Aorta (tissue), 5 donors: ENCODE data around the gene TMEM242. TPM values are rescaled to one million over a fixed set of nuclear protein-coding genes. Genes with fewer than 3 reads are reported as not detected.

Source experiments
- ATAC-seq: fragments of 200-7000 bp; cut with Tn5 transposase; one replicate; pipeline ENCODE4 v1.9.1; 2022; ENCODE audit warnings: moderate library complexity; ENCODE audit not compliant: low FRiP score
- DNase-seq, 2 donors: peaks; one replicate each; pipeline ENCODE4 v3.0.0-alpha.2; 2020
- H3K27ac ChIP-seq, 2 donors: one replicate each; pipeline ENCODE4 v1.5.1; 2013; ENCODE audit warnings: low read length in 2 of 2, mild to moderate bottlenecking in 2 of 2, moderate library complexity in 2 of 2, control low read depth in 1 of 2, inconsistent platforms in 1 of 2, low read depth in 1 of 2
- H3K27me3 ChIP-seq, 2 donors: one replicate each; pipeline ENCODE4 v1.6.1; 2013; ENCODE audit warnings: control low read depth in 1 of 2, low read length in 1 of 2, mild to moderate bottlenecking in 1 of 2, moderate library complexity in 1 of 2; ENCODE audit not compliant: insufficient read depth in 2 of 2, control insufficient read depth in 1 of 2
- H3K36me3 ChIP-seq, 2 donors: one replicate each; pipeline ENCODE4 v1.6.1; 2013; ENCODE audit warnings: control low read depth in 1 of 2, low read length in 1 of 2, mild to moderate bottlenecking in 1 of 2; ENCODE audit not compliant: insufficient read depth in 2 of 2, control insufficient read depth in 1 of 2
- H3K4me1 ChIP-seq, 2 donors: one replicate each; pipeline ENCODE4 v1.6.1; 2013; ENCODE audit warnings: low read length in 2 of 2, control low read depth in 1 of 2, mild to moderate bottlenecking in 1 of 2, moderate library complexity in 1 of 2; ENCODE audit not compliant: insufficient read depth in 2 of 2, control insufficient read depth in 1 of 2
- H3K4me3 ChIP-seq, 2 donors: one replicate each; pipeline ENCODE4 v1.5.1; 2013; ENCODE audit warnings: low read length in 2 of 2, control low read depth in 1 of 2, mild to moderate bottlenecking in 1 of 2
- H3K9me3 ChIP-seq: one replicate; pipeline ENCODE4 v1.6.1; 2013; ENCODE audit warnings: mild to moderate bottlenecking, low read length; ENCODE audit not compliant: control insufficient read depth
- WGBS, 2 donors: extraction: QIAGEN DNeasy Blood & Tissue Kit; methylation state at CpG; one replicate each; pipeline ENCODE4 v1.1.7; 2013; 5-methylcytosine and 5-hydroxymethylcytosine counted together
- intact Hi-C, 2 donors: fragments of 100-400 bp; cut with DNase I; formaldehyde crosslinking; loops; one replicate each; pipeline versions ENCODE4 v1.14.2 to v1.15.0; 2022
- long read RNA-seq, 2 donors: library from polyadenylated mRNA; unstranded; transcript quantifications; one replicate each; pipeline ENCODE4 v2.0.0, GENCODE V29; 2020 to 2021
- polyA plus RNA-seq, 2 donors: library from polyadenylated mRNA; stranded (reverse); fragments of 200-250 nt; gene quantifications; one replicate each; pipeline ENCODE4 v1.2.3, GENCODE V29; 2013
- total RNA-seq, 2 donors: library from RNA; stranded (reverse); fragmentation: NEBNext Ultra II Directional; extraction: Animal tissue kit (Norgen Biotek cat#: 25700); gene quantifications; one replicate each; pipeline ENCODE4 v1.2.1, GENCODE V29; 2021
- donor health status: healthy with polysubstance abuse.
- donor health status: Bipolar disorder and iron deficiency.
- donor health status: DM: no; HTN: no; CAD: no.
- donor health status: DM: no; HTN: no; CAD: no.
- donor health status: DM: yes; HTN: yes; CAD: no.

TMEM242 gene
- total RNA-seq, result 10 to 100 TPM; 13.1 to 17.5 TPM
- polyA plus RNA-seq, result 10 to 100 TPM; 12.0 to 17.0 TPM
- long read RNA-seq, donor 1, full-length matches to known transcripts, result 32 of 38 reads
- long read RNA-seq, donor 1, partial matches to known transcripts, result 1 of 38 reads
- long read RNA-seq, donor 1, other reads (novel, unspliced or antisense), result 5 of 38 reads
- long read RNA-seq, donor 2, full-length matches to known transcripts, result 13 of 18 reads
- long read RNA-seq, donor 2, partial matches to known transcripts, result 1 of 18 reads
- long read RNA-seq, donor 2, other reads (novel, unspliced or antisense), result 4 of 18 reads

GRCh38 chr6:157323255-157323965 lies at the start of gene TMEM242:
TSS of gene TMEM242 (minus strand) at chr6:157323519. CDS start at chr6:157323499, 20 bp downstream.
- no peaks in the 10 kb centered on the region for H3K27me3 ChIP-seq
- peak; percentile 99 for ATAC-seq
- 0 to 1% methylated on average over 42 of the region's 42 CpGs for WGBS, 2 donors
- no peaks in the 10 kb centered on the region for H3K36me3 ChIP-seq
- peak; percentile 95 to 96 for DNase-seq
- peaks cover 0 to 6% of the 10 kb centered on the region in 2 donors for H3K4me1 ChIP-seq
- intact Hi-C loops, result loop anchor here in 1 of 2 donors (5.0 kb wide), 1 partner anchor 59 kb away; the partner anchor contains the start of gene ZDHHC14
- H3K27ac ChIP-seq, result peak within 1 kb of the TSS; percentile 12 to 82
- no peaks in the 10 kb centered on the region for H3K9me3 ChIP-seq
- H3K4me3 ChIP-seq, result peak within 1 kb of the TSS; percentile 68 to 83

- no peak overlapping the region for H3K4me3 ChIP-seq
- no peaks in the 10 kb centered on the region for H3K9me3 ChIP-seq
- ATAC-seq, result no peak
- WGBS, 2 donors, result 90 to 93% methylated on average over 10 of the region's 10 CpGs
- H3K27me3 ChIP-seq, result no peaks in the 10 kb centered on the region
- H3K36me3 ChIP-seq, result no peaks in the 10 kb centered on the region
- DNase-seq, result no peak
- no peaks in the 10 kb centered on the region for H3K4me1 ChIP-seq
- no peak overlapping the region for H3K27ac ChIP-seq
- intact Hi-C loops, result no loop called here
Observed at GRCh38 chr6:157372501-157373280, 49.4 kb upstream of the TMEM242 start.

- peaks cover 0 to 2% of the 10 kb centered on the region in 2 donors for H3K27me3 ChIP-seq
- H3K4me3 ChIP-seq, result no peak overlapping the region
- no peaks in the 10 kb centered on the region for H3K4me1 ChIP-seq
- WGBS, 2 donors, result 81 to 89% methylated on average over 1 of the region's 1 CpG
- H3K27ac ChIP-seq, result no peak overlapping the region
- H3K36me3 ChIP-seq, result no peaks in the 10 kb centered on the region
- intact Hi-C loops, result no loop called here
- ATAC-seq, result no peak
- peaks cover 1% of the 10 kb centered on the region for H3K9me3 ChIP-seq
- no peak for DNase-seq
Observed at GRCh38 chr6:157370755-157371154, 47.4 kb upstream of the TMEM242 start.

GRCh38 chr6:157368359-157369049 lies 45.2 kb upstream of the TMEM242 start:
- Histone ChIP-seq H3K4me1 (no peaks in the 10 kb centered on the region), H3K36me3 (no peaks in the 10 kb centered on the region), H3K4me3 (no peak overlapping the region), H3K27me3 (peaks cover 0 to 2% of the 10 kb centered on the region in 2 donors), H3K9me3 (peaks cover 1% of the 10 kb centered on the region), H3K27ac (no peak overlapping the region)
- no peak for ATAC-seq
- 84 to 85% methylated on average over 7 of the region's 7 CpGs for WGBS, 2 donors
- intact Hi-C loops, result no loop called here
- no peak for DNase-seq

- no peak for DNase-seq
- intact Hi-C loops, result no loop called here
- no peak for ATAC-seq
- Histone ChIP-seq H3K27ac (no peak overlapping the region), H3K36me3 (no peaks in the 10 kb centered on the region), H3K4me3 (no peak overlapping the region), H3K4me1 (no peaks in the 10 kb centered on the region), H3K27me3 (peaks cover 0 to 2% of the 10 kb centered on the region in 2 donors), H3K9me3 (peaks cover 1% of the 10 kb centered on the region)
- WGBS, 2 donors, result 89% methylated on average over 11 of the region's 11 CpGs
Observed at GRCh38 chr6:157366648-157367047, 43.3 kb upstream of the TMEM242 start.

- DNase-seq, result no peak
- intact Hi-C loops, result no loop called here
- Histone ChIP-seq H3K36me3 (no peaks in the 10 kb centered on the region), H3K4me1 (no peaks in the 10 kb centered on the region), H3K4me3 (no peak overlapping the region), H3K27ac (no peak overlapping the region), H3K9me3 (peaks cover 1% of the 10 kb centered on the region), H3K27me3 (peaks cover 0 to 2% of the 10 kb centered on the region in 2 donors)
- ATAC-seq, result no peak
- 93 to 98% methylated on average over 1 of the region's 1 CpG for WGBS, 2 donors
Observed at GRCh38 chr6:157364705-157365104, 41.4 kb upstream of the TMEM242 start.

- Histone ChIP-seq H3K4me3 (no peak overlapping the region), H3K27ac (no peak overlapping the region), H3K27me3 (peaks cover 0 to 2% of the 10 kb centered on the region in 2 donors), H3K4me1 (no peaks in the 10 kb centered on the region), H3K9me3 (peaks cover 1% of the 10 kb centered on the region), H3K36me3 (no peaks in the 10 kb centered on the region)
- WGBS, 2 donors, result 81 to 83% methylated on average over 3 of the region's 3 CpGs
- no peak for ATAC-seq
- DNase-seq, result no peak
- intact Hi-C loops, result no loop called here
Observed at GRCh38 chr6:157361886-157362285, 38.6 kb upstream of the TMEM242 start.

GRCh38 chr6:157358287-157358686 lies 35.0 kb upstream of the TMEM242 start:
- Histone ChIP-seq H3K4me3 (no peak overlapping the region), H3K4me1 (peaks cover 0 to 5% of the 10 kb centered on the region in 2 donors), H3K27ac (no peak overlapping the region), H3K36me3 (no peaks in the 10 kb centered on the region), H3K27me3 (no peaks in the 10 kb centered on the region), H3K9me3 (no peaks in the 10 kb centered on the region)
- DNase-seq (no peak), ATAC-seq (no peak)
- 83 to 87% methylated on average over 8 of the region's 8 CpGs for WGBS, 2 donors
- intact Hi-C loops, result no loop called here
